ENCODE data around the gene ZNF362.
"Not testable (repeated sequence)": the region's sequence is repeated elsewhere in the genome, so short reads cannot be mapped to it uniquely, and the experiment has no call there.

ZNF362 gene

DNA sequence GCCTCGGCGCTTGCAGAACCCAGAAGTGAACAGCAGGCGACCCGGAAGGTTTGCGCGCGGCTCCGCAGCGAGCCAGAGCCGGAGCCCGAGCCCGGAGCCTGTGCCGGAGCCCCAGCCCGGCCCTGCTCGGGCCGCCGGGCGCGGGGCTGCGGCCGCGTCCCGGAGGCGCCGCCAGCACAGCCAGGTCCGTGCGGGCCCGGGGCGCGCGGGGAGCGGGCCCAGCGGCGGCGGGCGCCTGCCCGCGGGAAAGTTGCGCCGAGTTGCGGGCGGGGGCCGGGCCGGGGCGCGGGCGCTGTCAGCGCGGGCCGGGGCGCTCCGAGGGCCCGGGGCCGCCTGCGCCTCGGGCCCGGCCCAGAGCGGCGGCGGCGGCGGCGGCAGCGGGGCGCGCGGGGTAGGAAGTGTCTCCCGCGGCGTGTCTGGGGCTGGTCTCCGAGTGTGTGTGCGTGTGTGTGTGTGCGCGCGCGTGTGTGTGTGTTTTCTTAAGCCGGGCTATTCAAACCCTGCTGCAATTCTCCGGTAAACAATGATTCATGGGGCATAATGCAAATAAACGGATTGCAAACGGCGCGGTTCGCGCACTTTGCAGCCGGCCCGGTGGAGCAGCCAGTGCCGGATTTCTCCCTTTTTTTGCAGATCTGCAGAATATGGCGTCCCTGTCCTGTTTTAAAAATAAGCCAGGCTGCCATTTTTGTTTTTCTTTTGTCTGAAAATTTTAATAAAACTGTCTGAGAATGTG lies at the start of gene ZNF362:
ZNF362 (plus strand) TSS at position 22 of the 736 bp plus-strand sequence. CDS start 14,083 bp downstream, outside the sequence.
- DNase-seq (ENCODE audit: low spot score): no peak

DNA sequence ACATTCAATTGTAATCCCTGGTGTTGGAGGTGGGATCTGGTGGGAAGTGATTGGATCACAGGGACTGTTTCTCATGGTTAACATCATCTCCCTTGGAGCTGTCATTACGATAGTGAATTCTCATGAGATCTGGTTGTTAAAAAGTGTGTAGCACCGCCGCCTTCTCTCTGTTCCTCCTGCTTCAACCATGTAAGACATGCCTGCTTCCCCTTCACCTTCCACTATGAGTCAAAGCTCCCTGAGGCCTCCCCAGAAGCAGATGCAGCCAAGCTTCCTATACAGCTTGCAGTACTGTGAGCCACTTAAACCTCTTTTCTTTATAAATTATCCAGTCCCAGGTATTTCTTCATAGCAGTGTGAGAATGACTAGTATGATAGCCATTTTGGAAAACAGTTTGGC lies 44.3 kb upstream of the ZNF362 start:
- no peak for DNase-seq (ENCODE audit: low spot score)

- DNase-seq (ENCODE audit: low spot score): no peak
Observed at GRCh38 chr1:33219886-33220661, 36.2 kb upstream of the ZNF362 start.

- no peak for DNase-seq (ENCODE audit: low spot score)
Observed at GRCh38 chr1:33220676-33221384, 35.5 kb upstream of the ZNF362 start.

- no peak for DNase-seq (ENCODE audit: low spot score)
Observed at GRCh38 chr1:33221385-33221758, 34.9 kb upstream of the ZNF362 start.

GRCh38 chr1:33222381-33222780 lies 33.9 kb upstream of the ZNF362 start:
- no peak for DNase-seq (ENCODE audit: low spot score)

DNA sequence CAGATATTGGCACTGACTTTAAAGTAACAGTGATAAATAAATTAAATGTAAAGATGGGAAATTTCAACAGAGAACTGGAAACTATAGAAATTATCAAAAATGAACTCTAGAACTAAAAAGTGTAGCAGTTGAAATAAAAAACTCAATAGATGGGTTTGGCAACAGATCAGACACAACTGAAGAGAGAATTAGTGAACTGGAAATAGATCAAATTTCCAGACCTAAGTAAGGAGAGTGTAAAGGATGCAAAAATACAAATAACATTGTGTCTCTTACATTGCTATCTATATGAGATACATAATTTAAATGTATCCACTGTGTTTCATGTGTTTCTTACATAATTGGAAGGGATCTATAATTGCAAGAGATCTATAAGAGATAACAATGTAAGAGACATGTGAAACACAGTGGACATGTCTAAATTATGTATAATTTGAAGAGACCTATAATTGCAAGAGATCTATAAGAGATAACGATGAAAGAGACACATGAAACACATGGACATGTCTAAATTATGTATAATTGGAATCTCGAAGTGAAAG lies 32.1 kb upstream of the ZNF362 start:
- no peak for DNase-seq (ENCODE audit: low spot score)

- no peak for DNase-seq (ENCODE audit: low spot score)
Observed at GRCh38 chr1:33225586-33225985, 30.7 kb upstream of the ZNF362 start.

GRCh38 chr1:33228935-33229487 lies 27.3 kb upstream of the ZNF362 start:
- no peak for DNase-seq (ENCODE audit: low spot score)

DNA sequence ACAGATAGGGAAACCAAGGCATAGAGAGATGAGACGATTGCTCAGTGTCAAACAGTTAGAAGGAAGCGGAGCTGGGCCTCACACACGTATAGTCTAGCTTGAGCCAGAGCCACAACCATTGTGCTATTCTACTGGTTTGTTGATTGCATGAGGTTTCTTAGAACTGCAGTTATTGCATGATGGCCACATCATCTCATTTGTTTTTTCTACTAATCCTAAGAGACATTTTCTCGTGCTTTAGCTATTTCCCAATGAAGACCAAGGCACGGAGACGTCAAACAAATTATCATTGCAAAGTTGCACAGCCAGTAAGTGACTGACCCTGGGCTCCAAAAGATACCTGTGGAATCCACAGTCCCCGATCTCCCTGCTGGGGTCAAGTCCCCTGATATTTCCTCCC lies 25.1 kb upstream of the ZNF362 start:
- DNase-seq (ENCODE audit: low spot score): no peak

- no peak for DNase-seq (ENCODE audit: low spot score)
Observed at GRCh38 chr1:33232716-33233115, 23.6 kb upstream of the ZNF362 start.

- no peak for DNase-seq (ENCODE audit: low spot score)
Observed at GRCh38 chr1:33234131-33234530, 22.2 kb upstream of the ZNF362 start.

DNA sequence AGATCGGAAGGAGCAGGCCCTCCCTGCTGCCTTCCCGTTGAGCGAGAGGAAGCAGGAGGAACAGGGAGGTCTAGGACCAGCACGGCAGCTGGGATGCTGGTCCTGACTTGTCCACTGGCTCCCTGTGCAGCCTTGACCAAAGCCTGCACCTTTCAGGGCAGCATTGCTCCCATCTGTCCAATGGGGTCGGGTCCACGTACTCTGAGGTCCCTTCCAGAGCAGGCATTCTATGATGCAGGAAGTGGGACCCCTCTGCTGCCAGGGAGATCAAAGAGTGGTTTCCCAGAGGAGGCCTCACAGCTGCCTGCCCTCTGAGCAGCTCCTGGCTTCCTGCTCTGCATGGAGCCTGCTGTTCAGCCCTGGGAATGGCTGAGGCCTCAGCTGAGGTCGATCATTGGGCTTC lies 21.7 kb upstream of the ZNF362 start:
- no peak for DNase-seq (ENCODE audit: low spot score)

- DNase-seq (ENCODE audit: low spot score): no peak
Observed at GRCh38 chr1:33235521-33235920, 20.8 kb upstream of the ZNF362 start.

DNA sequence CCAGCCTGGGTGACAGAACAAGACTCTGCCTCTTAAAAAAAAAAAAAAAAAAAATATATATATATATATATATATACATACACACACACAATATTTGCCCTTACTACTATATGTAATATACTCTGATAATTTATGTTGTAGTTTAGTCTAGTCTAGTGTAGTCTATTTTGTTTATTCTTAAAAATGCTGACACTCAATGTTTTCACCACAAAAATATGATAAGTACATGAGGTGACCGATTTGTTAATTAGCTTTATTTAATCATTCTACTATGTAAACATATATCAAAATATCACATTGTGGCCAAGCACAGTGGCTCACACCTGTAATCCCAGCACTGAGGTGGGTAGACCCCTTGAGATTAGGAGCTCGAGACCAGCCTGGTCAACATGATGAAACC lies 19.8 kb upstream of the ZNF362 start:
- no peak for DNase-seq (ENCODE audit: low spot score)

- no peak for DNase-seq (ENCODE audit: low spot score)
Observed at GRCh38 chr1:33237579-33237978, 18.7 kb upstream of the ZNF362 start.

GRCh38 chr1:33238194-33238724 lies 18.0 kb upstream of the ZNF362 start:
- DNase-seq (ENCODE audit: low spot score): not testable (repeated sequence)

DNA sequence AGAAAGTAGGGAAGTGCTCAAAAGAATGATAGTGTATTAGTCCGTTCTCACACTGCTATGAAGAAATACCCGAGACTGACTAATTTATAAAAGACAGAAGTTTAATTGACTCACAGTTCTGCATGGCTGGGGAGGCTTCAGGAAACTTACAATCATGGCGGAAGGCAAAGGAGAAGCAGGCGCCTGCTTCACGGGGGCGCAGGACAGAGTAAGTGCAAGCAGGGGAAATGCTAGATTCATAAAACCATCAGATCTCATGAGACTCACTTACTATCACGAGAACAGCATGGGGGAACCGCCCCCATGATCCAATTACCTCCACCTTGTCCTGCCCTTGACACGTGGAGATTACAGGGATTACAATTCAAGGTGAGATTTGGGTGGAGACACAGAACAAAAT lies 16.9 kb upstream of the ZNF362 start:
- DNase-seq (ENCODE audit: low spot score): not testable (repeated sequence)

- DNase-seq (ENCODE audit: low spot score): no peak
Observed at GRCh38 chr1:33241866-33242265, 14.4 kb upstream of the ZNF362 start.

- no peak for DNase-seq (ENCODE audit: low spot score)
Observed at GRCh38 chr1:33242652-33243051, 13.6 kb upstream of the ZNF362 start.

- DNase-seq (ENCODE audit: low spot score): no peak
Observed at GRCh38 chr1:33244143-33244808, 12.0 kb upstream of the ZNF362 start.

- DNase-seq (ENCODE audit: low spot score): no peak
Observed at GRCh38 chr1:33244809-33245186, 11.5 kb upstream of the ZNF362 start.

Measured in hematopoietic multipotent progenitor cell treated with erythropoietin and hydrocortisone succinate and interleukin-3 and kit ligand, for 17 days (in vitro differentiated cells).